ENCODE results near the gene PRPF8.

PRPF8 gene

DNA sequence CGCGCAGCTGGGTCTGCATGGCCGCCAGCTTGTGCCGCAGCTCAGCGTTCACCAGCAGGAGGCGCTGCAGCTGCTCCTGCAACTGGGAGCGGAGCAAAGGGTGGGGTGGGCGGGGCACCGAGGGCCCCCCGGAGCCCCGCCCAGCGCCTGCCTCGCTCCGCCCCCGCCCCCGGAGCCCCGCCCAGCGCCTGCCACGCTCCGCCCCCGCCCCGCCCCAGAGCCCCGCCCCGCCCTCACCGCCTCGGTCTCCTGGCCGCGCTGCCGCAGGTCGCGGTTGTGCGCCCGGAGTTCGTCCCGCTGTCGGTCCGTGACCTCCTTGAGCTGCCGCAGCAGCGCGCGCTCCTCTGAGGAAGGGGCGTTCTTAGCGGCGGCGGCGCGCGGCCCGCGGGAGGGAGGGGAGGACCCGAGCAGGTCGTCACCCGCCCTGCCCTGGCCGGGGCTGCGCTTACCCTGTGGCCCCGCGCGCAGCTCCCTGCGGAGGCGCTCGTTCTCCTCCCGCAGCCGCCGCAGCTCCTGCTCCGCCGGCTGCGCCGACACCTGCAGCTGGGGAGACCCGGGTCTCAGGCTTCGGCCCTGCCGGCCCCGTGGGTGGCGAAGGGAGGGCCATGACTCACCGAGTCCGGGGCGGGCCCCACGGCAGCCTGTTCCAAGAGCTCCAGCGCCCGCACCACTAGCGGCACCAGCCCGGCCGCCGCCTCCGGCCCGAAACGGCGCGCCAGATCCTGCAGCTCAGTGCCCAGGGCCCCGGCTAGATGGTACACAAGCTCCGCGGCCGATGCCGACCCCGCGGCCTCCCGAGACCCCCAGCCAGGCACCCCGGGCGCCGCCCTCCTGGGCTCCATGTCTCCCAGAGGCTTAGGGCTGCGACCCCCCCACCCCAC, 35.5 kb downstream of the PRPF8 start:
- DNase-seq: peak; percentile 97
- Mint-ChIP-seq H3K27ac (no peak overlapping the region), H3K9me3 (no peaks in the 10 kb centered on the region), H3K27me3 (ENCODE audit: low read depth, poor library complexity) (peaks cover 27% of the 10 kb centered on the region), H3K4me3 (no peak overlapping the region), H3K4me1 (peaks cover 33% of the 10 kb centered on the region), H3K36me3 (ENCODE audit: low read depth) (peaks cover 28% of the 10 kb centered on the region)
- TF ChIP-seq, protein P1, sequence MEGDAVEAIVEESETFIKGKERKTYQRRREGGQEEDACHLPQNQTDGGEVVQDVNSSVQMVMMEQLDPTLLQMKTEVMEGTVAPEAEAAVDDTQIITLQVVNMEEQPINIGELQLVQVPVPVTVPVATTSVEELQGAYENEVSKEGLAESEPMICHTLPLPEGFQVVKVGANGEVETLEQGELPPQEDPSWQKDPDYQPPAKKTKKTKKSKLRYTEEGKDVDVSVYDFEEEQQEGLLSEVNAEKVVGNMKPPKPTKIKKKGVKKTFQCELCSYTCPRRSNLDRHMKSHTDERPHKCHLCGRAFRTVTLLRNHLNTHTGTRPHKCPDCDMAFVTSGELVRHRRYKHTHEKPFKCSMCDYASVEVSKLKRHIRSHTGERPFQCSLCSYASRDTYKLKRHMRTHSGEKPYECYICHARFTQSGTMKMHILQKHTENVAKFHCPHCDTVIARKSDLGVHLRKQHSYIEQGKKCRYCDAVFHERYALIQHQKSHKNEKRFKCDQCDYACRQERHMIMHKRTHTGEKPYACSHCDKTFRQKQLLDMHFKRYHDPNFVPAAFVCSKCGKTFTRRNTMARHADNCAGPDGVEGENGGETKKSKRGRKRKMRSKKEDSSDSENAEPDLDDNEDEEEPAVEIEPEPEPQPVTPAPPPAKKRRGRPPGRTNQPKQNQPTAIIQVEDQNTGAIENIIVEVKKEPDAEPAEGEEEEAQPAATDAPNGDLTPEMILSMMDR (IDR thresholded peaks at IDR 0.05): no peak

DNA sequence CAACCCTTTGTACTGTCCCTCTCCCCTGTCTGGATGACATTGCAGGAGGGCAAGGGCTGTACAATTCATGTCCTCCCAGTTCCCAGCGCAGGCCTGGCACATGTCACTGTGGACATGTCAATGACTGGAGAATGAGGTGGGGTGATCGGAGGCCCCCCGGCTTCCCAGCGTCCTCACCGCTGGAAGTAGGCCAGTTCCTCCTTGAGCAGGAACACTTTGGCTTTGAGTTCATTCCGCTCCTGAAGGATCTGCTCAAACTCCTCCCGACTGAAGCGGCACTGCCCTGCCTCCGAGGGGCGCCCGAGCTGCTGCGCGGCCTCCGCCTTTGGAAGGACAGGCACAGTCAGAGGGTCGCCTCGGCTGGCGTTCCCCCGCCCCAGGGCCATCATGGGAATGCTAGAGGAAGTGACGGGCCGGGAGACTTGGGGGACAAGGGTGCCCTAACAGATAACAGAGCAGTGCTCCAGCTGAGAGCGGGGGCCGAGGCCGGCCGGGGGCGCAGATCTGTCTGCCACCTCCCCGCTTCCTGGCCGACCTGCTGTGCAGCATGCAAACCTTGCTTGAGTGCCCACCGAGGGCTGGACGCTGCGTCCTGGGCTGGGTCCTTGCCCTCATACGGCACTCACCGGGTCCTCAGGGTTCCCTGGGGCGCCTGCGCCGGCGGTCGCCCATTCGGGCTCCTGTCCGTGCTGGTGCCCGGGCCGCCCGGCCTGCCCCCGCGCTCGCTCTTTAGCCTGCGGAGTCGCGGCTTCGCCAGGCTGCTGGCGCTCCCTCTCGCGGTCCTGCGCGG, 36.3 kb downstream of the PRPF8 start:
- Mint-ChIP-seq H3K9me3 (no peaks in the 10 kb centered on the region), H3K27ac (no peak overlapping the region), H3K4me3 (peak overlapping the region; percentile 54), H3K4me1 (peaks cover 37% of the 10 kb centered on the region), H3K36me3 (ENCODE audit: low read depth) (peaks cover 20% of the 10 kb centered on the region), H3K27me3 (ENCODE audit: low read depth, poor library complexity) (peaks cover 32% of the 10 kb centered on the region)
- TF ChIP-seq, protein P1 (IDR thresholded peaks at IDR 0.05): peak; percentile 66
- no peak for DNase-seq

DNA sequence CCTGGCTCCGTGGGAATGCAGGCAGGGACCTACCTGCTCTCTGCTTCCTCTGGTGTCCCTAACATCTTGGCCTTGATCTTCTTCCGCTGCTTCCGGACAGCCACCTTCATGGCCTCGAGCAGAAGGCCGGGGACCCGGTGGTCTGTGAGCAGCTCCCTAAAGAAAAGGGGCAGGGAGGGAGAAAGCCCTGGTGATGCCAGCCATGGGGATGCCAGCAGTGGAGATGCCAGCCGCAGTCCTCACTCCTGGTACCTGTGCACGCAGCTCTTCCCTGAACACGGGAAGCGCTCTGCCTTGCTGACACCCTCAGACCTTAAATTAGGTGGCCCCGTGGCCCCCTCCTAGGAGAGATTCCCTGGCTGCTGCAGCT, 36.9 kb downstream of the PRPF8 start:
- Mint-ChIP-seq H3K4me1 (peaks cover 37% of the 10 kb centered on the region), H3K9me3 (no peaks in the 10 kb centered on the region), H3K27me3 (ENCODE audit: low read depth, poor library complexity) (peaks cover 34% of the 10 kb centered on the region), H3K4me3 (no peak overlapping the region), H3K36me3 (ENCODE audit: low read depth) (peaks cover 14% of the 10 kb centered on the region), H3K27ac (no peak overlapping the region)
- TF ChIP-seq, protein P1 (IDR thresholded peaks at IDR 0.05): no peak
- DNase-seq: no peak

DNA sequence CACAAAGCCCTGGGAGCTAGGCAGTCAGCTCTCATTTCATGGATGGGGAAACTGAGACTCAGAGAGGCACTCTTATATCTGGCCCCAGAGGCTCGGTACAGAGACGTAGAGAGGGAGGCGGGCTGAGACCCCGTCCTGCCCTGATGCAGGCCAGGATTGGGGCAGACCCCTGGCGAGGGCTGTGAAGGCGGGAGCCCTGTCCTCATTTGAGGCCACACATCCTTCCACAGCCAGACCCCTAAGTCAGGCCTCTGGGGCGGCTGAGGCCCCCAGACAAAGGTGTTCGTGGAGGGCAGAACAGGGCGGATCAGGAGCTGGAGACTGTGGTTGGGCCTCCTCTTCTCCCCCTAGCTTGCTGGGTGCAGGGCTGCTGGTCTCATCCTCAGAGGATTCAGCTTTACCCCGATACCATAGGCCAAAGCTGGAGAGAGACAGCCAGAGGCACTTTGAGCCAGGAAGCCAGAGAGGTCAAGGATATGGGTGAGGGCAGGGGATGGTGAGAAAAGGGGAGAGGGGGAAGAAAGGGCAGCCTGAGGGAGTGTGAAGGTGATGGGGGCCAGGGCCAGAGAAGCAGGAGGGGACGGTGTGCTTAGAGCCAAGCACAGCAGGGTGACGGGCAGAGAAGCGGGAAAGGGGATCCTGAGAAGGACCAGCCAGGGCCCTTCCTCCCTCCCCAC, 38.3 kb downstream of the PRPF8 start:
- Mint-ChIP-seq H3K27ac (no peak overlapping the region), H3K27me3 (ENCODE audit: low read depth, poor library complexity) (peaks cover 48% of the 10 kb centered on the region), H3K4me3 (no peak overlapping the region), H3K4me1 (peaks cover 37% of the 10 kb centered on the region), H3K36me3 (ENCODE audit: low read depth) (no peaks in the 10 kb centered on the region), H3K9me3 (no peaks in the 10 kb centered on the region)
- no peak for DNase-seq
- TF ChIP-seq, protein P1 (IDR thresholded peaks at IDR 0.05): no peak

DNA sequence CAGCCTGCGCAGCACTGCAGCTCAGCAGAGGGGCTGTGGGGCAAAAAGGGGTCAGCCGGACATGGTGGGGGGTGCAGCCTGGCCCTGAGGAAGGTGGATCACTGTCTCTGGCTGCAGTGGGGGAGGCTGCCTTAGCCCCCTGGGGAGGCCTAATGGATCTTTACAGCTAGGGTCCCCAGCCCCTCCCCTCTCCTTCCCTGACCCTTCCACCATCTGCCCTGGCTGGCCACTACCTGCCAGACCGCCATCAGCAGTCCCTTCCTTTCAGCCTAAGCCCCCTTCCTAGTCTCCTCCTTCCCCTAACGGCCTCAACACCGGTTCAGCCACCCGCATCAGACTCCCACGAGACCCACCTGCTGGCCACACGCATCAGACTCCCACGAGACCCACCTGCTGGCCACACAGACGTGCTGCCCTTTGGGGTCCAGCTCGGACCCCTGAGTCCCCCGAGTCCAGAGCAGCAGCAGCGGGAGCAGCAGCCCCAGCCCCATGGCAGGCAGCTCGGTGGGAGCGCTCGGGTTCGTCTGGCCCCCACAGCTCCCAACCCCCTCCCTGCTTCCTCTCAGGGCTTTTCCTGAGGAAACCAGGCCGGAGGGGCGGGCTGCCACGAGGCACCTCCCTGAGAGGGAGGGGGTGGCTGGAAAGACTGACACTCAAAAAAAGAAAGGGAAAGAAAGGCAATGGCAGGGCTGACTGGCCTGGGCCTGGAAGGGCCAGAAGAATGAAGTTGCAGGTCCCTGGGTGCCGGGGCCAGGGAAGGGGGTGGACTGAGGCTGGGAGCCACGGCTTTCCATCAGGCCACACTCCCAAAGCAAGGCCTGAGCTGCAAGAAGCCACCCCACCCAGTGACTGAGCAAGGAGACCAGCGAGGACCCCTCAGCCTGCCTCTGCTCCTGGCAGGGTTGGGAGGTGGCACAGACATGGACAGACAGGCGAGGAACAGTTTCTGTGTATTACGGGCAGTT, 39.2 kb downstream of the PRPF8 start, which contains the start of gene SCARF1:
Gene SCARF1 (minus strand): TSS at position 526 of the 965 bp plus-strand sequence. CDS start 35 bp downstream, at position 491.
- Mint-ChIP-seq H3K9me3 (no peaks in the 10 kb centered on the region), H3K27ac (no peak within 1 kb of the TSS), H3K4me1 (peaks cover 44% of the 10 kb centered on the region), H3K27me3 (ENCODE audit: low read depth, poor library complexity) (peaks cover 55% of the 10 kb centered on the region), H3K4me3 (peak within 1 kb of the TSS; percentile 36), H3K36me3 (ENCODE audit: low read depth) (no peaks in the 10 kb centered on the region)
- peak; percentile 23 for DNase-seq
- TF ChIP-seq, protein P1 (IDR thresholded peaks at IDR 0.05): no peak
